Natural killer cell (primary cell): ENCODE results near the gene CABYR. TPM values are rescaled to one million over a fixed set of nuclear protein-coding genes. Genes with fewer than 3 reads are reported as not detected.
"Not testable (repeated sequence)": the region's sequence is repeated elsewhere in the genome, so short reads cannot be mapped to it uniquely, and the experiment has no call there.

Source experiments
- ATAC-seq, 3 donors: fragments of 150-1000 bp in 2 of 3; fragments of 200-7000 bp in 1 of 3; cut with Tn5 transposase; 1 replicate in 1 of 3; 2 replicates in 2 of 3; pipeline ENCODE4 v1.10.0; 2021; ENCODE audit warnings: mild to moderate bottlenecking in 2 of 3, moderate library complexity in 2 of 3
- DNase-seq, 2 donors: peaks; one replicate each; pipeline versions ENCODE4 v3.0.0 to v3.0.0-alpha.2; 2013 to 2021; ENCODE audit warnings: mixed read lengths in 1 of 2
- H3K27ac ChIP-seq: one replicate; pipeline ENCODE4 v1.5.1; 2013; ENCODE audit warnings: mild to moderate bottlenecking, low read length
- H3K27me3 ChIP-seq: one replicate; pipeline ENCODE4 v1.6.1; 2013; ENCODE audit warnings: low read length; ENCODE audit not compliant: control insufficient read depth, insufficient read depth
- H3K36me3 ChIP-seq: one replicate; pipeline ENCODE4 v1.6.1; 2013; ENCODE audit warnings: low read length; ENCODE audit not compliant: control insufficient read depth, insufficient read depth
- H3K4me1 ChIP-seq: one replicate; pipeline ENCODE4 v1.6.1; 2013; ENCODE audit warnings: low read length; ENCODE audit not compliant: control insufficient read depth, insufficient read depth
- H3K4me3 ChIP-seq: one replicate; pipeline ENCODE4 v1.5.1; 2013; ENCODE audit warnings: low read length
- H3K9me3 ChIP-seq: one replicate; pipeline ENCODE4 v1.6.1; 2013; ENCODE audit warnings: low read length; ENCODE audit not compliant: control insufficient read depth, insufficient read depth
- H3K27ac Mint-ChIP-seq, 2 donors: one replicate each; pipeline ENCODE4 v1.8.0; 2022; ENCODE audit warnings: mild to moderate bottlenecking in 2 of 2, mixed read lengths in 2 of 2, moderate library complexity in 1 of 2
- H3K27me3 Mint-ChIP-seq, 2 donors: one replicate each; pipeline ENCODE4 v1.8.0; 2022; ENCODE audit warnings: low read depth in 2 of 2, mixed read lengths in 2 of 2
- H3K36me3 Mint-ChIP-seq: one replicate; pipeline ENCODE4 v1.8.0; 2022; ENCODE audit warnings: mixed read lengths
- H3K4me1 Mint-ChIP-seq, 2 donors: one replicate each; pipeline ENCODE4 v1.8.0; 2022; ENCODE audit warnings: mixed read lengths in 2 of 2
- H3K4me3 Mint-ChIP-seq: one replicate; pipeline ENCODE4 v1.8.0; 2022; ENCODE audit warnings: mild to moderate bottlenecking, moderate library complexity, mixed read lengths
- H3K9me3 Mint-ChIP-seq, 2 donors: one replicate each; pipeline ENCODE4 v1.8.0; 2022; ENCODE audit warnings: mixed read lengths in 2 of 2
- CTCF ChIP-seq: fragments of 200-600 bp; IDR thresholded peaks from one replicate; pipeline ENCODE4 v1.8.0; 2022; ENCODE audit warnings: antibody characterized with exemption
- WGBS: methylation state at CpG from one replicate; pipeline ENCODE4 v1.1.7; 2013; ENCODE audit warnings: missing lambda C conversion rate; ENCODE audit not compliant: insufficient coverage; 5-methylcytosine and 5-hydroxymethylcytosine counted together
- intact Hi-C: fragments of 100-400 bp; cut with micrococcal nuclease; formaldehyde crosslinking; loops from one replicate; pipeline ENCODE4 v1.14.2; 2022
- total RNA-seq, 4 donors: library from RNA; stranded (reverse); fragments of 120-200 nt in 1 of 4; gene quantifications; one replicate each; pipeline versions ENCODE4 v1.2.3 to v1.2.4, GENCODE V29; 2013 to 2022

The CABYR gene
- total RNA-seq, 3 donors from 2014 or later (not counting 1 experiment from before 2014, with no cell fraction given) = 0.75 to 0.94 TPM; not detected in 1

GRCh38 chr18:24136967-24137373, 1.9 kb upstream of the CABYR start:
- H3K4me1 Mint-ChIP-seq = peaks cover 13 to 18% of the 10 kb centered on the region in 2 donors

GRCh38 chr18:24138409-24138788, 463 bp upstream of the CABYR start:
- H3K36me3 ChIP-seq = peaks cover 4% of the 10 kb centered on the region
- H3K4me3 ChIP-seq = peak overlapping the region; percentile 43
- H3K9me3 ChIP-seq = no peaks in the 10 kb centered on the region
- Mint-ChIP-seq H3K27ac (peak overlapping the region; percentile 21 to 74), H3K4me3 (peak overlapping the region; percentile 91), H3K27me3 (peaks cover 16% of the 10 kb centered on the region in 2 donors), H3K4me1 (peaks cover 13 to 18% of the 10 kb centered on the region in 2 donors), H3K9me3 (no peaks in the 10 kb centered on the region), H3K36me3 (peaks cover 7% of the 10 kb centered on the region)
- DNase-seq = peak in 1 of 2 donors; percentile 19
- TF ChIP-seq CTCF = no peak
- WGBS = 41% methylated on average over 7 of the region's 7 CpGs
- peak in 1 of 3 donors; percentile 16 for ATAC-seq
- peaks cover 16% of the 10 kb centered on the region for H3K4me1 ChIP-seq
- no peak overlapping the region for H3K27ac ChIP-seq
- intact Hi-C loops = no loop called here
- peaks cover 9% of the 10 kb centered on the region for H3K27me3 ChIP-seq

More at GRCh38 chr18:24136967-24137373, 1.9 kb upstream of the CABYR start:
- no peak overlapping the region for H3K4me3 Mint-ChIP-seq
- DNase-seq (peak in 1 of 2 donors; percentile 23), ATAC-seq (no peak)
- no peaks in the 10 kb centered on the region for H3K9me3 ChIP-seq
- H3K4me1 ChIP-seq = peaks cover 16% of the 10 kb centered on the region
- no peak overlapping the region for H3K4me3 ChIP-seq
- no peak overlapping the region for H3K27ac ChIP-seq
- H3K9me3 Mint-ChIP-seq = no peaks in the 10 kb centered on the region
- H3K36me3 Mint-ChIP-seq = peaks cover 11% of the 10 kb centered on the region
- H3K36me3 ChIP-seq = peaks cover 18% of the 10 kb centered on the region
- H3K27ac Mint-ChIP-seq = peak overlapping the region; percentile 13 to 27
- TF ChIP-seq CTCF = no peak
- WGBS = 47% methylated on average over 2 of the region's 3 CpGs
- H3K27me3 ChIP-seq = peaks cover 9% of the 10 kb centered on the region
- peaks cover 13 to 16% of the 10 kb centered on the region in 2 donors for H3K27me3 Mint-ChIP-seq
- intact Hi-C loops = no loop called here

- DNase-seq = no peak
- Histone ChIP-seq H3K27ac (no peak overlapping the region), H3K4me3 (no peak overlapping the region), H3K4me1 (peaks cover 16% of the 10 kb centered on the region), H3K27me3 (peaks cover 11% of the 10 kb centered on the region), H3K9me3 (no peaks in the 10 kb centered on the region), H3K36me3 (no peaks in the 10 kb centered on the region)
- ATAC-seq = no peak
- H3K4me3 Mint-ChIP-seq = peak overlapping the region; percentile 47
- H3K9me3 Mint-ChIP-seq = no peaks in the 10 kb centered on the region
- peaks cover 27 to 35% of the 10 kb centered on the region in 2 donors for H3K27me3 Mint-ChIP-seq
- H3K4me1 Mint-ChIP-seq = peaks cover 13 to 18% of the 10 kb centered on the region in 2 donors
- no peak for TF ChIP-seq CTCF
- H3K36me3 Mint-ChIP-seq = no peaks in the 10 kb centered on the region
- H3K27ac Mint-ChIP-seq = no peak overlapping the region
- WGBS = 93% methylated on average over 2 of the region's 2 CpGs
- intact Hi-C loops = no loop called here
Measured at GRCh38 chr18:24140697-24141096, 1.8 kb downstream of the CABYR start.

- Histone ChIP-seq H3K9me3 (no peaks in the 10 kb centered on the region), H3K36me3 (no peaks in the 10 kb centered on the region), H3K27me3 (peaks cover 11% of the 10 kb centered on the region), H3K27ac (no peak overlapping the region), H3K4me1 (peaks cover 16% of the 10 kb centered on the region), H3K4me3 (no peak overlapping the region)
- no peak for TF ChIP-seq CTCF
- no peak for ATAC-seq
- peaks cover 31 to 49% of the 10 kb centered on the region in 2 donors for H3K27me3 Mint-ChIP-seq
- DNase-seq = no peak
- peaks cover 13 to 14% of the 10 kb centered on the region in 2 donors for H3K4me1 Mint-ChIP-seq
- H3K27ac Mint-ChIP-seq = no peak overlapping the region
- H3K4me3 Mint-ChIP-seq = no peak overlapping the region
- H3K36me3 Mint-ChIP-seq = no peaks in the 10 kb centered on the region
- no peaks in the 10 kb centered on the region for H3K9me3 Mint-ChIP-seq
- intact Hi-C loops = no loop called here
Measured at GRCh38 chr18:24142376-24142775, 3.5 kb downstream of the CABYR start.

- H3K27me3 ChIP-seq, H3K27ac ChIP-seq, H3K36me3 ChIP-seq, H3K9me3 Mint-ChIP-seq, H3K4me3 Mint-ChIP-seq, intact Hi-C loops, H3K27ac Mint-ChIP-seq, H3K4me1 ChIP-seq, H3K9me3 ChIP-seq, DNase-seq, H3K4me3 ChIP-seq, H3K36me3 Mint-ChIP-seq, ATAC-seq, H3K4me1 Mint-ChIP-seq: not testable (repeated sequence)
- H3K27me3 Mint-ChIP-seq = peaks cover 10 to 25% of the 10 kb centered on the region in 2 donors
- 95% methylated on average over 28 of the region's 28 CpGs for WGBS
Measured at GRCh38 chr18:24149591-24149990, 10.7 kb downstream of the CABYR start.
